ENCODE results near the gene MORF4L1.
A peak's percentile ranks its signal among the peaks of the same experiment; 100 is the strongest.
"Not testable (repeated sequence)": the region's sequence is repeated elsewhere in the genome, so short reads cannot be mapped to it uniquely, and the experiment has no call there.

MORF4L1 gene

GRCh38 chr15:78840661-78841375 lies 31.9 kb upstream of the MORF4L1 start:
- no peaks in the 10 kb centered on the region for H3K4me1 ChIP-seq (ENCODE audit: control insufficient read depth, insufficient read depth, low read length, poor library complexity, severe bottlenecking)
- no peaks in the 10 kb centered on the region for H3K36me3 ChIP-seq (ENCODE audit: control insufficient read depth, insufficient read depth, low read length)
- H3K27ac ChIP-seq (ENCODE audit: low read depth, low read length, severe bottlenecking), result no peak overlapping the region
- no peak overlapping the region for H3K4me3 ChIP-seq (ENCODE audit: extremely low read depth, insufficient read depth, low read length, poor library complexity, severe bottlenecking)
- H3K9me3 ChIP-seq (ENCODE audit: control insufficient read depth, low read length), result no peaks in the 10 kb centered on the region
- WGBS, 2 experiments (ENCODE audit: insufficient coverage in 2 of 2), result 74 to 93% methylated on average over 3 to 6 of the region's 7 CpGs

- no peaks in the 10 kb centered on the region for H3K36me3 ChIP-seq (ENCODE audit: control insufficient read depth, insufficient read depth, low read length)
- 94 to 100% methylated on average over 2 of the region's 3 CpGs for WGBS, 2 experiments (ENCODE audit: insufficient coverage in 2 of 2)
- no peak overlapping the region for H3K27ac ChIP-seq (ENCODE audit: low read depth, low read length, severe bottlenecking)
- H3K4me3 ChIP-seq (ENCODE audit: extremely low read depth, insufficient read depth, low read length, poor library complexity, severe bottlenecking), result no peak overlapping the region
- H3K4me1 ChIP-seq (ENCODE audit: control insufficient read depth, insufficient read depth, low read length, poor library complexity, severe bottlenecking), result no peaks in the 10 kb centered on the region
- H3K9me3 ChIP-seq (ENCODE audit: control insufficient read depth, low read length), result no peaks in the 10 kb centered on the region
These were observed 31.3 kb upstream of the MORF4L1 start for GRCh38 chr15:78841376-78841706.

DNA sequence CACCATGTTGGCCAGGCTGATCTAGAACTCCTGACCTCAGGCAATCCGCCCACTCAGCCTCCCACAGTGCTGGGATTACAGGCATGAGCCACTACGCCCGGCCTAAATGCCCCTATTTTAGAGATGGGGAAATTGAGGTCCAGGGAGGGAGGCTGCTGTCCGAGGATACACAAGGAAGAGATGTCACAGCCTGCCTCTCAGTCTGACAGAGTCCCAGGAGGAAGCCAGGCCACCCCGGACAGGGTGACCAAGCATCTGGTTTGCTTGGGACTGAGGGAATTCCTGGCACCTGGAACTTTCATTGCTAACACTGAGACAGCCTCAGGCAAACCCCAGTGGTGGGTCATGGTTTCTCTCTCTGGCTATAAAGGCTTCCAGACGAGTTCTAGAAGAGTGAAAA lies 30.8 kb upstream of the MORF4L1 start:
- H3K4me3 ChIP-seq (ENCODE audit: extremely low read depth, insufficient read depth, low read length, poor library complexity, severe bottlenecking), result no peak overlapping the region
- H3K36me3 ChIP-seq (ENCODE audit: control insufficient read depth, insufficient read depth, low read length), result no peaks in the 10 kb centered on the region
- 77 to 83% methylated on average over 3 to 5 of the region's 6 CpGs for WGBS, 2 experiments (ENCODE audit: insufficient coverage in 2 of 2)
- H3K4me1 ChIP-seq (ENCODE audit: control insufficient read depth, insufficient read depth, low read length, poor library complexity, severe bottlenecking), result no peaks in the 10 kb centered on the region
- no peak overlapping the region for H3K27ac ChIP-seq (ENCODE audit: low read depth, low read length, severe bottlenecking)
- no peaks in the 10 kb centered on the region for H3K9me3 ChIP-seq (ENCODE audit: control insufficient read depth, low read length)

GRCh38 chr15:78842519-78842918 lies 30.2 kb upstream of the MORF4L1 start:
- no peaks in the 10 kb centered on the region for H3K36me3 ChIP-seq (ENCODE audit: control insufficient read depth, insufficient read depth, low read length)
- no peaks in the 10 kb centered on the region for H3K4me1 ChIP-seq (ENCODE audit: control insufficient read depth, insufficient read depth, low read length, poor library complexity, severe bottlenecking)
- no peak overlapping the region for H3K27ac ChIP-seq (ENCODE audit: low read depth, low read length, severe bottlenecking)
- no peaks in the 10 kb centered on the region for H3K9me3 ChIP-seq (ENCODE audit: control insufficient read depth, low read length)
- no peak overlapping the region for H3K4me3 ChIP-seq (ENCODE audit: extremely low read depth, insufficient read depth, low read length, poor library complexity, severe bottlenecking)
- 64 to 88% methylated on average over 2 to 3 of the region's 3 CpGs for WGBS, 2 experiments (ENCODE audit: insufficient coverage in 2 of 2)

DNA sequence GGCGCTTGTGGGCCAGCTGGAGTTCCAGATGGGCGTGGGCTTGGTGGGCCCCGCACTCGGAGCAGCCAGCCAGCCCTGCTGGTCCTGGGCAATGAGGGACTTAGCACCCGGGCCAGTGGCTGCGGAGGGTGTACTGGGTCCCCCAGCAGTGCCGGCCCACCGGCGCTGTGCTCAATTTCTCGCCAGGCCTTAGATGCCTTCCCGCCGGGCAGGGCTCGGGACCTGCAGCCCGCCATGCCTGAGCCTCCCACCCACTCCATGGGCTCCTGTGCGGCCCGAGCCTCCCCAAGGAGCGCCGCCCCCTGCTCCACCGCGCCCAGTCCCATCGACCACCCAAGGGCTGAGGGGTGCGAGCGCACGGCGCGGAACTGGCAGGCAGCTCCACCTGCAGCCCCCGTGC lies 25.8 kb upstream of the MORF4L1 start:
- H3K27ac ChIP-seq (ENCODE audit: low read depth, low read length, severe bottlenecking); H3K4me1 ChIP-seq (ENCODE audit: control insufficient read depth, insufficient read depth, low read length, poor library complexity, severe bottlenecking); H3K9me3 ChIP-seq (ENCODE audit: control insufficient read depth, low read length); H3K36me3 ChIP-seq (ENCODE audit: control insufficient read depth, insufficient read depth, low read length); H3K4me3 ChIP-seq (ENCODE audit: extremely low read depth, insufficient read depth, low read length, poor library complexity, severe bottlenecking): not testable (repeated sequence)
- 97 to 100% methylated on average over 1 to 9 of the region's 27 CpGs for WGBS, 2 experiments (ENCODE audit: insufficient coverage in 2 of 2)

DNA sequence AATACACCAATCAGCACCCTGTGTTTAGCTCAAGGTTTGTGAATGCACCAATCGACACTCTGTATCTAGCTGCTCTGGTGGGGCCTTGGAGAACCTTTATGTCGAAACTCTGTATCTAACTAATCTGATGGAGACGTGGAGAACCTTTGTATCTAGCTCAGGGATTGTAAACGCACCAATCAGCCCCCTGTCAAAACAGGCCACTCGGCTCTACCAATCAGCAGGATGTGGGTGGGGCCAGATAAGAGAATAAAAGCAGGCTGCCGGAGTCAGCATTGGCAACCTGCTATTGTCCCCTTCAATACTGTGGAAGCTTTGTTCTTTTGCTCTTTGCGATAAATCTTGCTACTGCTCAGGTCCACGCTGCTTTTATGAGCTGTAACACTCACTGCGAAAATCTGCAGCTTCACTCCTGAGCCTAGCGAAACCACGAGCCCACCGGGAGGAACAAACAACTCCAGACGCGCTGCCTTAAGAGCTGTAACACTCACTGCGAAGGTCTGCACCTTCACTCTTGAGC lies 25.2 kb upstream of the MORF4L1 start:
- H3K9me3 ChIP-seq (ENCODE audit: control insufficient read depth, low read length); H3K4me3 ChIP-seq (ENCODE audit: extremely low read depth, insufficient read depth, low read length, poor library complexity, severe bottlenecking); H3K36me3 ChIP-seq (ENCODE audit: control insufficient read depth, insufficient read depth, low read length); H3K27ac ChIP-seq (ENCODE audit: low read depth, low read length, severe bottlenecking); H3K4me1 ChIP-seq (ENCODE audit: control insufficient read depth, insufficient read depth, low read length, poor library complexity, severe bottlenecking): not testable (repeated sequence)
- 93 to 94% methylated on average over 7 to 14 of the region's 15 CpGs for WGBS, 2 experiments (ENCODE audit: insufficient coverage in 2 of 2)

GRCh38 chr15:78850352-78850751 lies 22.3 kb upstream of the MORF4L1 start:
- H3K27ac ChIP-seq (ENCODE audit: low read depth, low read length, severe bottlenecking), result peak overlapping the region; percentile 52

DNA sequence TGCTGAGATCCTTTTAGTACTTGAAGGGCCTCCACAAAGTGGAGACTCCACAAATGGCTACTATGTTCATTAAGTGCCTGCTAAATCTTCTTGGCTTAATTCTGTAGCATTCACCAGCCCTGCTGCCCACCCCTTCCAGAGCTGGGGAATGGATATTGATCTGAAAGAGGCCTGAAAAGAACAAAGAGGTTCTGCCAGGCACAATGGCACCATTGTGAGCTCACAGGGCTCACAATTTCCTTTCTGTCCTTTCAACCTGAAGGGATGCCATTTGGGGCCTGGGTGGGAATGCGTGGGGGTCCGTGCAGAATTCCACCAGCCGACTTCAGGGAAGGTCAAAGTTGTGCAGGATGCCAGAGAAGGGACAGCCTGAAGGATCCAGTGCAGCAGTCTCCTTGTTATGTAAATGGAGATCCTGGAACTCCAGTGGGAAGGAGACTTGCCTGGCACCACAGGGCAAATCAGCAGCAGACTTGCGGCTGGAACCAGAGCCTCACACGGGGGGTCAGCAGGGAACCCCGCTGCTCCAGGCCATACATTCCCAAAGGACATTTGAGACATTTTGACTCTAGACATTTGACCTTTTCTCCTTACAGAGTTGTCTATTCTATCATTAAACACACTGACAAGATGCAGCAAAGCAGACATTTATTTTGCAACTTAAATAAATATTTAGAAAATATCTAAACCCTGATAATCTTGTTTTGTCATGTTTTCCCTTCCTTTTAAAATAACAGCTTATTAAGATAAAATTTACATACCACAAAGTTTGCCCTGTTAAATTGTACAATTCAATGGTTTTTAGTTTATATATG lies 21.5 kb upstream of the MORF4L1 start:
- Histone ChIP-seq H3K36me3 (ENCODE audit: control insufficient read depth, insufficient read depth, low read length) (no peaks in the 10 kb centered on the region), H3K27ac (ENCODE audit: low read depth, low read length, severe bottlenecking) (peak overlapping the region; percentile 52), H3K9me3 (ENCODE audit: control insufficient read depth, low read length) (no peaks in the 10 kb centered on the region), H3K4me3 (ENCODE audit: extremely low read depth, insufficient read depth, low read length, poor library complexity, severe bottlenecking) (no peak overlapping the region), H3K4me1 (ENCODE audit: control insufficient read depth, insufficient read depth, low read length, poor library complexity, severe bottlenecking) (peaks cover 5% of the 10 kb centered on the region)
- WGBS, 2 experiments (ENCODE audit: insufficient coverage in 2 of 2), result 25 to 27% methylated on average over 3 to 6 of the region's 6 CpGs

More at GRCh38 chr15:78850352-78850751, 22.3 kb upstream of the MORF4L1 start:
- peaks cover 5% of the 10 kb centered on the region for H3K4me1 ChIP-seq (ENCODE audit: control insufficient read depth, insufficient read depth, low read length, poor library complexity, severe bottlenecking)
- no peaks in the 10 kb centered on the region for H3K36me3 ChIP-seq (ENCODE audit: control insufficient read depth, insufficient read depth, low read length)
- no peaks in the 10 kb centered on the region for H3K9me3 ChIP-seq (ENCODE audit: control insufficient read depth, low read length)
- WGBS, 2 experiments (ENCODE audit: insufficient coverage in 2 of 2), result 92% methylated on average over 2 of the region's 2 CpGs; no CpG with 5 or more reads in 1 of the 2 experiments
- H3K4me3 ChIP-seq (ENCODE audit: extremely low read depth, insufficient read depth, low read length, poor library complexity, severe bottlenecking), result no peak overlapping the region

DNA sequence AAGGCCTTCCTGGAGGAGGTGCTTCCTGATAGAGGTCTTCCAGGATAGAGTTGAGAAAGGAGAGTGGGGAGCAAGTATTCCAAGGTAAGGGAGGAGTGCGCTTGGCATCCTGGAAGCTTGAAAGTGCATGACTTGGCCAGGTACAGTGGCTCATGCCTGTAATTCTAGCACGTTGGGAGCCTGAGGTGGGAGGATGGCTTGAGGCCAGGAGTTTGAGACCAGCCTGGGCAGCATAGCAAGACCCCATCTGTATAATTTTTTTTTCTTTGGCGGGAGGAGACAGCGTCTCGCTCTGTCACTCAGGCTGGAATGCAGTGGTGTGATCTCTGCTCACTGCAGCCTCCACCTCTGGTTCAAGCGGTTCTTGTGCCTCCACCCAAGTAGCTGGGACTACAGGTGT lies 19.2 kb upstream of the MORF4L1 start:
- Histone ChIP-seq H3K4me1 (ENCODE audit: control insufficient read depth, insufficient read depth, low read length, poor library complexity, severe bottlenecking) (peaks cover 5% of the 10 kb centered on the region), H3K36me3 (ENCODE audit: control insufficient read depth, insufficient read depth, low read length) (no peaks in the 10 kb centered on the region), H3K9me3 (ENCODE audit: control insufficient read depth, low read length) (peaks cover 3% of the 10 kb centered on the region), H3K4me3 (ENCODE audit: extremely low read depth, insufficient read depth, low read length, poor library complexity, severe bottlenecking) (no peak overlapping the region), H3K27ac (ENCODE audit: low read depth, low read length, severe bottlenecking) (no peak overlapping the region)
- 93 to 94% methylated on average over 5 to 6 of the region's 6 CpGs for WGBS, 2 experiments (ENCODE audit: insufficient coverage in 2 of 2)

DNA sequence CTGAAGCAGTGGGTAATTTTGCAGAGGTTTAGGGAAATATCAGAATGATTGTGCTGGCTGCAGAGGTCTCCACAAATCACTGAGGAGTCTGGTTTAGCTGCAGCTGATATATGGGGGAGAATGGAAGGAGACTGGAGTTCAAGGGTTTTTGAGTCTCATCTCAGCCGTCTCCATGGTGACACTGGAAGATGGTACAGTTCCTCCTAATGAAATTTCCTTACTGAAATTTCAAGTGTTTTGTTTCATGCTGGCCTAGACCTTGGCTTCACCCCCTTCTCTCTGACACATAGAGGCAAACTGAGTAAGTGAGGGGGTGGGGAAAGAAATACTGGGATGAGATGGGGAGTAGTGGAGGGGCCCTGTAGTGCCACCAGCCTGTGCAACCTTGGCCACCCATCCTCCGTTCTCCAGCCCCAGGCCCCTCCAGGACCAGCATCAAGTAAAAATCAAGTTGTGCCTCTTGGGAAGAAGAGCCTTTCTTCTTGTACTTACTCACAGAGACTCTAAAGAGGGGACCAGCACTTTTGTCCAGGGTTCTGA lies 17.8 kb upstream of the MORF4L1 start:
- Histone ChIP-seq H3K36me3 (ENCODE audit: control insufficient read depth, insufficient read depth, low read length) (no peaks in the 10 kb centered on the region), H3K9me3 (ENCODE audit: control insufficient read depth, low read length) (peaks cover 8% of the 10 kb centered on the region), H3K27ac (ENCODE audit: low read depth, low read length, severe bottlenecking) (no peak overlapping the region), H3K4me3 (ENCODE audit: extremely low read depth, insufficient read depth, low read length, poor library complexity, severe bottlenecking) (no peak overlapping the region), H3K4me1 (ENCODE audit: control insufficient read depth, insufficient read depth, low read length, poor library complexity, severe bottlenecking) (peaks cover 5% of the 10 kb centered on the region)
- 90% methylated on average over 2 of the region's 2 CpGs; no CpG with 5 or more reads in 1 of the 2 experiments for WGBS, 2 experiments (ENCODE audit: insufficient coverage in 2 of 2)

Data from mesodermal cell (in vitro differentiated cells).